HCT116 (cell line): ENCODE results near the gene KASH5. TPM values are rescaled to one million over a fixed set of nuclear protein-coding genes. Genes with fewer than 3 reads are reported as not detected.

Experiments
- ATAC-seq: fragments of 200-7000 bp; cut with Tn5 transposase; 2 replicates; pipeline ENCODE4 v1.9.1; 2020; ENCODE audit warnings: mild to moderate bottlenecking, moderate library complexity
- BruUV-seq: library from RNA; stranded (reverse); fragments of 400-500 nt; replicated peaks from 2 replicates; lab custom pipeline; 2021; lab: Mats Ljungman, UMichigan
- CTCF ChIA-PET: fragments of 300-600 bp; sonication (Branson Sonifier 250); formaldehyde crosslinking; loops from one replicate; lab custom pipeline; 2021; ENCODE audit warnings: antibody characterized with exemption; lab: Charles Lee
- POLR2A ChIA-PET: fragments of 300-600, 350-600 bp; sonication (Branson Sonifier 250); formaldehyde crosslinking; loops from one replicate; lab custom pipeline; 2021; ENCODE audit warnings: antibody characterized with exemption; lab: Charles Lee
- RAD21 ChIA-PET, 2 experiments: fragments of 300-600 bp; sonication (Branson Sonifier 250); formaldehyde crosslinking; loops; one replicate each; lab custom pipeline; 2023; ENCODE audit warnings: low total read pairs in 2 of 2; ENCODE audit not compliant: uncharacterized antibody in 2 of 2, unreplicated experiment in 2 of 2, low non-redundant PET in 1 of 2; lab: Charles Lee
- DNase-seq: peaks from one replicate; pipeline ENCODE4 v3.0.0-alpha.2; 2010; ENCODE audit warnings: low read depth, low spot score
- H2AFZ ChIP-seq: fragments of 200-600 bp; shearing (Covaris generic), sonication (generic); 2 replicates; pipeline ENCODE4 v1.6.1; 2017; ENCODE audit warnings: low read depth, mixed run types, mixed read lengths, antibody characterized with exemption, low read length; ENCODE audit not compliant: poor library complexity, severe bottlenecking
- H3K27ac ChIP-seq: 2 replicates; pipeline ENCODE4 v1.5.1; 2012; ENCODE audit warnings: low read depth, low read length
- H3K27me3 ChIP-seq: fragments of 200-600 bp; sonication (generic); 2 replicates; pipeline ENCODE4 v1.6.1; 2016; ENCODE audit warnings: mixed run types, low read length, mixed read lengths; ENCODE audit not compliant: insufficient read depth
- H3K36me3 ChIP-seq, 2 experiments: fragments of 200-500 bp in 1 of 2; fragments of 200-600 bp in 1 of 2; sonication (Bioruptor generic) in 1 of 2; sonication (generic) in 1 of 2; 2 replicates each; pipeline versions ENCODE4 v1.5.1 to v1.6.1; 2014 to 2016; ENCODE audit warnings: low read length in 2 of 2, inconsistent platforms in 1 of 2, mixed read lengths in 1 of 2, mixed run types in 1 of 2; ENCODE audit not compliant: insufficient read depth in 2 of 2, control insufficient read depth in 1 of 2
- H3K4me1 ChIP-seq, 2 experiments: fragments of 200-600 bp in 1 of 2; sonication (generic) in 1 of 2; 2 replicates each; pipeline versions ENCODE4 v1.5.1 to v1.6.1; 2012 to 2017; ENCODE audit warnings: low read length in 2 of 2, inconsistent platforms in 1 of 2, mild to moderate bottlenecking in 1 of 2, mixed read lengths in 1 of 2, mixed run types in 1 of 2, moderate library complexity in 1 of 2; ENCODE audit not compliant: insufficient read depth in 2 of 2, control insufficient read depth in 1 of 2
- H3K4me2 ChIP-seq: fragments of 200-600 bp; sonication (generic); 2 replicates; pipeline ENCODE4 v1.6.1; 2017; ENCODE audit warnings: mixed run types, low read length, mixed read lengths
- H3K4me3 ChIP-seq, 2 experiments: fragments of 200-600 bp in 1 of 2; sonication (generic) in 1 of 2; replicated peaks in 1 of 2; 2 replicates each; pipeline ENCODE4 v1.5.1; 2011 to 2016; ENCODE audit warnings: low read length in 2 of 2, control low read depth in 1 of 2, low read depth in 1 of 2, mild to moderate bottlenecking in 1 of 2, mixed read lengths in 1 of 2, mixed run types in 1 of 2
- H3K79me2 ChIP-seq: fragments of 200-600 bp; sonication (generic); 2 replicates; pipeline ENCODE4 v1.6.1; 2017; ENCODE audit warnings: mild to moderate bottlenecking, mixed run types, low read length, moderate library complexity, mixed read lengths; ENCODE audit not compliant: insufficient read depth
- H3K9ac ChIP-seq: fragments of 200-600 bp; sonication (generic); 2 replicates; pipeline ENCODE4 v1.6.1; 2016; ENCODE audit warnings: low read length, mixed read lengths
- H3K9me2 ChIP-seq: fragments of 200-600 bp; sonication (generic), shearing (Covaris generic); 2 replicates; pipeline ENCODE4 v1.6.1; 2017; ENCODE audit warnings: mixed run types, mild to moderate bottlenecking, moderate library complexity; ENCODE audit not compliant: insufficient read depth
- H3K9me3 ChIP-seq, 2 experiments: fragments of 200-500 bp in 1 of 2; fragments of 200-600 bp in 1 of 2; sonication (Bioruptor generic) in 1 of 2; sonication (generic) in 1 of 2; 2 replicates each; pipeline ENCODE4 v1.6.1; 2014 to 2017; ENCODE audit warnings: low read length in 2 of 2, mixed read lengths in 2 of 2, inconsistent platforms in 1 of 2, low read depth in 1 of 2, mild to moderate bottlenecking in 1 of 2, mixed run types in 1 of 2, moderate library complexity in 1 of 2; ENCODE audit not compliant: control insufficient read depth in 1 of 2, insufficient read depth in 1 of 2
- H4K20me1 ChIP-seq: fragments of 200-600 bp; sonication (generic), shearing (Covaris generic); 2 replicates; pipeline ENCODE4 v1.6.1; 2017; ENCODE audit warnings: mixed run types, mild to moderate bottlenecking, moderate library complexity; ENCODE audit not compliant: insufficient read depth
- CEBPB ChIP-seq: IDR thresholded peaks from 2 replicates; pipeline ENCODE4 v1.6.1; 2012; ENCODE audit warnings: low read depth
- EZH2 ChIP-seq: fragments of 200-600 bp; sonication (generic); IDR thresholded peaks from 2 replicates; pipeline ENCODE4 v1.6.1; 2017; ENCODE audit warnings: antibody characterized with exemption, mixed run types
- MAX ChIP-seq: IDR thresholded peaks from 2 replicates; pipeline ENCODE4 v1.6.1; 2012
- POLR2A ChIP-seq: IDR thresholded peaks from 2 replicates; pipeline ENCODE4 v1.7.0; 2011; ENCODE audit warnings: borderline replicate concordance; ENCODE audit not compliant: insufficient read depth, insufficient read length; ENCODE audit errors: extremely low read depth
- SIN3A ChIP-seq: IDR thresholded peaks from 2 replicates; pipeline ENCODE4 v1.6.1; 2012; ENCODE audit warnings: low read depth
- YY1 ChIP-seq: IDR thresholded peaks from 2 replicates; pipeline ENCODE4 v1.6.1; 2011; ENCODE audit warnings: low read length, low read depth, moderate library complexity, mild to moderate bottlenecking; ENCODE audit not compliant: insufficient replicate concordance; ENCODE audit errors: extremely low read depth
- ZFX ChIP-seq: fragments of 450-650 bp; IDR thresholded peaks from 2 replicates; pipeline ENCODE4 v1.6.1; 2017
- intact Hi-C: fragments of 100-400 bp; cut with micrococcal nuclease; formaldehyde crosslinking; loops from 2 replicates; pipeline ENCODE4 v1.10.0; 2022
- total RNA-seq: library from RNA; stranded (reverse); gene quantifications from one replicate; pipeline ENCODE4 v1.2.1, GENCODE V29; 2021; ENCODE audit not compliant: unreplicated experiment

The KASH5 gene
- total RNA-seq, 1 experiment from 2014 or later, result not detected

GRCh38 chr19:49382639-49383038 is 5.4 kb upstream of the KASH5 start:
- BruUV-seq, result no TSS peak
- Histone ChIP-seq H3K4me2 (no peak overlapping the region), H3K27ac (no peak overlapping the region), H3K4me3 (no peak overlapping the region), H3K27me3 (no peaks in the 10 kb centered on the region), H3K4me1 (no peaks in the 10 kb centered on the region), H4K20me1 (no peaks in the 10 kb centered on the region), H3K9ac (no peak overlapping the region), H2AFZ (no peak overlapping the region), H3K36me3 (no peaks in the 10 kb centered on the region), H3K79me2 (no peaks in the 10 kb centered on the region), H3K9me2 (no peaks in the 10 kb centered on the region), H3K9me3 (peaks cover 6 to 7% of the 10 kb centered on the region in 2 experiments)
- DNase-seq (no peak), ATAC-seq (no peak)
- TF ChIP-seq ZFX (no peak), CEBPB (no peak), SIN3A (no peak), MAX (no peak), EZH2 (no peak), POLR2A (no peak)
- POLR2A ChIA-PET, result interaction anchor here (0.7 kb wide), 1 partner anchor 7 kb away, joined by 3 read pairs; no protein-coding TSS in a partner anchor
- intact Hi-C loops, result no loop called here
- RAD21 ChIA-PET, result no interaction called here
- CTCF ChIA-PET, result no interaction called here

GRCh38 chr19:49383599-49383998 is 4.5 kb upstream of the KASH5 start:
- no peaks in the 10 kb centered on the region for H3K36me3 ChIP-seq

More at GRCh38 chr19:49383599-49383998, 4.5 kb upstream of the KASH5 start:
- Histone ChIP-seq H2AFZ (no peak overlapping the region), H3K27me3 (no peaks in the 10 kb centered on the region), H4K20me1 (no peaks in the 10 kb centered on the region), H3K9me2 (no peaks in the 10 kb centered on the region), H3K27ac (no peak overlapping the region), H3K4me2 (no peak overlapping the region), H3K9me3 (peaks cover 6 to 7% of the 10 kb centered on the region in 2 experiments), H3K79me2 (no peaks in the 10 kb centered on the region), H3K4me1 (no peaks in the 10 kb centered on the region), H3K4me3 (no peak overlapping the region), H3K9ac (no peak overlapping the region)
- RAD21 ChIA-PET, result no interaction called here
- TF ChIP-seq YY1 (no peak), MAX (no peak), SIN3A (no peak)
- POLR2A ChIA-PET, result interaction anchor here (0.7 kb wide), 1 partner anchor 8 kb away, joined by 3 read pairs; no protein-coding TSS in a partner anchor
- intact Hi-C loops, result no loop called here
- ATAC-seq (no peak), DNase-seq (no peak)
- CTCF ChIA-PET, result interaction anchor here (1.5 kb wide), 1 partner anchor 20 kb away, joined by 3 read pairs; no protein-coding TSS in a partner anchor
- no TSS peak for BruUV-seq
